AG04450 (cell line): ENCODE data around the gene LMO1. TPM values are rescaled to one million over a fixed set of nuclear protein-coding genes. Genes with fewer than 3 reads are reported as not detected.

ENCODE experiments used
- CTCF ChIA-PET: fragments of 300-600, 350-600 bp; formaldehyde crosslinking; extraction: SDS; loops from one replicate; lab custom pipeline; 2022; ENCODE audit warnings: antibody characterized with exemption, inconsistent platforms; lab: Charles Lee
- POLR2A ChIA-PET: fragments of 350-600 bp; formaldehyde crosslinking; extraction: SDS; loops from one replicate; lab custom pipeline; 2021; ENCODE audit warnings: antibody characterized with exemption, inconsistent platforms; lab: Yijun Ruan, JAX
- DNase-seq: peaks from one replicate; pipeline ENCODE4 v3.0.0-alpha.2; 2011; ENCODE audit warnings: low read depth, low spot score
- H3K27ac ChIP-seq: one replicate; pipeline ENCODE4 v1.5.1; 2012; ENCODE audit warnings: low read depth, low read length, control low read depth
- H3K27me3 ChIP-seq: one replicate; pipeline ENCODE4 v1.6.0; 2012; ENCODE audit warnings: low read length; ENCODE audit not compliant: control insufficient read depth, insufficient read depth
- H3K4me3 ChIP-seq: 2 replicates; pipeline ENCODE4 v1.5.1; 2011; ENCODE audit warnings: mild to moderate bottlenecking, low read depth, low read length, control low read depth
- H3K9me3 ChIP-seq: 2 replicates; pipeline ENCODE4 v1.5.1; 2012; ENCODE audit warnings: low read length; ENCODE audit not compliant: control insufficient read depth, insufficient read depth
- polyA plus RNA-seq: library from polyadenylated mRNA; depleted of rRNA; stranded (reverse); fragments of >200 nt; gene quantifications from 2 replicates; pipeline ENCODE4 v1.2.3, GENCODE V29; 2011
- TF ChIP-seq, protein P1 (sequence below): IDR thresholded peaks from 2 replicates; pipeline ENCODE4 v1.5.1; 2011; ENCODE audit warnings: low read depth, low read length, control low read depth, inconsistent platforms

The LMO1 gene
- polyA plus RNA-seq, 1 experiment: not detected

GRCh38 chr11:8221046-8221723, 42.5 kb downstream of the LMO1 start:
- TF ChIP-seq, protein P1, sequence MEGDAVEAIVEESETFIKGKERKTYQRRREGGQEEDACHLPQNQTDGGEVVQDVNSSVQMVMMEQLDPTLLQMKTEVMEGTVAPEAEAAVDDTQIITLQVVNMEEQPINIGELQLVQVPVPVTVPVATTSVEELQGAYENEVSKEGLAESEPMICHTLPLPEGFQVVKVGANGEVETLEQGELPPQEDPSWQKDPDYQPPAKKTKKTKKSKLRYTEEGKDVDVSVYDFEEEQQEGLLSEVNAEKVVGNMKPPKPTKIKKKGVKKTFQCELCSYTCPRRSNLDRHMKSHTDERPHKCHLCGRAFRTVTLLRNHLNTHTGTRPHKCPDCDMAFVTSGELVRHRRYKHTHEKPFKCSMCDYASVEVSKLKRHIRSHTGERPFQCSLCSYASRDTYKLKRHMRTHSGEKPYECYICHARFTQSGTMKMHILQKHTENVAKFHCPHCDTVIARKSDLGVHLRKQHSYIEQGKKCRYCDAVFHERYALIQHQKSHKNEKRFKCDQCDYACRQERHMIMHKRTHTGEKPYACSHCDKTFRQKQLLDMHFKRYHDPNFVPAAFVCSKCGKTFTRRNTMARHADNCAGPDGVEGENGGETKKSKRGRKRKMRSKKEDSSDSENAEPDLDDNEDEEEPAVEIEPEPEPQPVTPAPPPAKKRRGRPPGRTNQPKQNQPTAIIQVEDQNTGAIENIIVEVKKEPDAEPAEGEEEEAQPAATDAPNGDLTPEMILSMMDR: no peak
- ChIA-PET POLR2A (no interaction called here), CTCF (interaction anchor here (0.6 to 6.9 kb wide), 6 partner anchors 9 to 655 kb away, joined by 3 to 69 read pairs (median 6); no protein-coding TSS in a partner anchor)
- DNase-seq: no peak
- peaks cover 15% of the 10 kb centered on the region for H3K27me3 ChIP-seq
- no peak overlapping the region for H3K4me3 ChIP-seq
- no peak overlapping the region for H3K27ac ChIP-seq
- H3K9me3 ChIP-seq: no peaks in the 10 kb centered on the region

- ChIA-PET CTCF (interaction anchor here (0.6 to 6.9 kb wide), 9 partner anchors 9 to 739 kb away, joined by 3 to 69 read pairs (median 5); partner anchors contain the start of gene LMO1), POLR2A (no interaction called here)
- TF ChIP-seq, protein P1: no peak
- no peak overlapping the region for H3K27ac ChIP-seq
- DNase-seq: no peak
- no peaks in the 10 kb centered on the region for H3K9me3 ChIP-seq
- H3K27me3 ChIP-seq: peaks cover 18% of the 10 kb centered on the region
- no peak overlapping the region for H3K4me3 ChIP-seq
Measured at GRCh38 chr11:8220261-8221045, 43.2 kb downstream of the LMO1 start.

DNA sequence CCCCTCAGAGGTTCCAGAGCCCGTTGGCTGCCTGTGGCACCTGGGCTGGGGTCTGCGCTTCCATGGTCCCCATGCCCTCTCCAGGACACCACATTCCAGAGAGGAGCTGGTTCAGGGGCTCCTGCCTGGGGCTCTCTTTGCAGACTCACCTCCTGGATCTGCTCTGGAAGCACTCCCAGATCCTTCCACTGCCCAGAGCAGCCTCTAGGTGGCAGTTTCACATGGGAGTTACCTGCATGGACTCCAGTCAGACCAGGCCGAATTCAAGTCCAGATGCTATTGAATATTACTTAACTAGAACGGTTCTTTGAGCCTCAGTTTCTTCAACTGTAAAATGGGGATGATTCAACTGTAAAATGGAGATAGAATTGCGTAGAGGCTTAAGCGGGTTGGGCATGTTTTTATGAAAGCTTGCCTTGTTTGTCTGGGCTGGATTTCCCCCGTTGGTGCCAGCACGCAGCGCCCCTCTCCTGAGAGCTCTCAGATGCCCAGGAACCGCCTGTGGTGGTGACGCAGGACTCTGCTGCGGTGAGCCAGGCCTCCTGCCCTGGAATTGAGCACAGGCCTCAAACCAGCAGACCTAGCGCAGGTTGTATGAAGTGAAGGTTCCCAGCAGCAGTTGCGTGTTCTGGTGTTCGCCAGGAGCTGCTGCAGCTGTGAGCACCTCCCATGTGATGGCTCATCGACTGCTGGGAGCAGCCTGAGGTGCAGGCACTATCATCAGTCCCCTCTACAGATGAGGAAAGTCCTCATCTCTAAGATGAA, 44.2 kb downstream of the LMO1 start:
- CTCF ChIA-PET: interaction anchor here (1.0 to 6.9 kb wide), 6 partner anchors 27 to 740 kb away, joined by 4 to 69 read pairs (median 6); partner anchors contain the start of gene LMO1
- peak; percentile 15 for DNase-seq

GRCh38 chr11:8218840-8219239, 44.8 kb downstream of the LMO1 start:
- H3K27me3 ChIP-seq: peaks cover 20% of the 10 kb centered on the region
- no peaks in the 10 kb centered on the region for H3K9me3 ChIP-seq
- no peak overlapping the region for H3K4me3 ChIP-seq
- POLR2A ChIA-PET: no interaction called here
- no peak for DNase-seq
- CTCF ChIA-PET: interaction anchor here (0.6 to 6.9 kb wide), 3 partner anchors 33 to 348 kb away, joined by 3 to 69 read pairs (median 4); no protein-coding TSS in a partner anchor
- no peak overlapping the region for H3K27ac ChIP-seq
- TF ChIP-seq, protein P1: no peak

More for the DNA sequence above, 44.2 kb downstream of the LMO1 start:
- TF ChIP-seq, protein P1: peak; percentile 76
- POLR2A ChIA-PET: no interaction called here
- Histone ChIP-seq H3K27ac (no peak overlapping the region), H3K9me3 (no peaks in the 10 kb centered on the region), H3K27me3 (peaks cover 18% of the 10 kb centered on the region), H3K4me3 (no peak overlapping the region)
